Fibroblast of pulmonary artery (primary cell): ENCODE data around the gene METRNL.
A peak's percentile ranks its signal among the peaks of the same experiment; 100 is the strongest.

Source experiments
- DNase-seq: peaks from one replicate; pipeline ENCODE4 v3.0.0-alpha.2; 2010; ENCODE audit warnings: low read depth
- H3K4me3 ChIP-seq: replicated peaks from 2 replicates; pipeline ENCODE4 v1.5.1; 2011; ENCODE audit warnings: low read depth, mild to moderate bottlenecking, control low read depth, low read length, moderate library complexity
- TF ChIP-seq, protein P1 (sequence below): IDR thresholded peaks from 2 replicates; pipeline ENCODE4 v1.5.1; 2011; ENCODE audit warnings: mild to moderate bottlenecking, control low read depth, low read length, inconsistent platforms; ENCODE audit errors: missing control alignments

Gene METRNL

GRCh38 chr17:83104577-83105505 lies 25.4 kb downstream of the METRNL start:
- TF ChIP-seq, protein P1, sequence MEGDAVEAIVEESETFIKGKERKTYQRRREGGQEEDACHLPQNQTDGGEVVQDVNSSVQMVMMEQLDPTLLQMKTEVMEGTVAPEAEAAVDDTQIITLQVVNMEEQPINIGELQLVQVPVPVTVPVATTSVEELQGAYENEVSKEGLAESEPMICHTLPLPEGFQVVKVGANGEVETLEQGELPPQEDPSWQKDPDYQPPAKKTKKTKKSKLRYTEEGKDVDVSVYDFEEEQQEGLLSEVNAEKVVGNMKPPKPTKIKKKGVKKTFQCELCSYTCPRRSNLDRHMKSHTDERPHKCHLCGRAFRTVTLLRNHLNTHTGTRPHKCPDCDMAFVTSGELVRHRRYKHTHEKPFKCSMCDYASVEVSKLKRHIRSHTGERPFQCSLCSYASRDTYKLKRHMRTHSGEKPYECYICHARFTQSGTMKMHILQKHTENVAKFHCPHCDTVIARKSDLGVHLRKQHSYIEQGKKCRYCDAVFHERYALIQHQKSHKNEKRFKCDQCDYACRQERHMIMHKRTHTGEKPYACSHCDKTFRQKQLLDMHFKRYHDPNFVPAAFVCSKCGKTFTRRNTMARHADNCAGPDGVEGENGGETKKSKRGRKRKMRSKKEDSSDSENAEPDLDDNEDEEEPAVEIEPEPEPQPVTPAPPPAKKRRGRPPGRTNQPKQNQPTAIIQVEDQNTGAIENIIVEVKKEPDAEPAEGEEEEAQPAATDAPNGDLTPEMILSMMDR, result no peak
- peak; percentile 45 for DNase-seq
- H3K4me3 ChIP-seq, result no peak overlapping the region

DNA sequence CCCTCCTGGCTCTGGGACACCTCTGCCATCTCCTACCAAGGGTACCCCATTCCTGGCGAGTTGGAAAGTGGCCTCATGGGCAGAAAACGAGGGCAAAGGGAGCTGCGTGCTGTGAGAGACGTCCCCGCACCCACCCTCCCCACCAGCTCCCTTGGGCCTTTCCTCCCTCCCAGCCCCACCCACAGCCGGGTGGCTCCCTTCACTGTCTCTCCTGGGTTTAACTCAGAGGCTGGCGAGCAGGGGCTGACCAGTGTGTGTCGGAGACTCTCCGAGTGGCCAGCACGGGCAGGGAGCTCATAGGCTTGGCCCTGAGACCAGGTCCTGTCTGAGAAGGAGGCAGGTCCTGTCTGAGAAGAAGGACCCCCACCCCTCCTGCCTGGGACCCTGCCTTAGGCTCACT lies 26.1 kb downstream of the METRNL start:
- DNase-seq, result no peak
- TF ChIP-seq, protein P1, result no peak
- no peak overlapping the region for H3K4me3 ChIP-seq

DNA sequence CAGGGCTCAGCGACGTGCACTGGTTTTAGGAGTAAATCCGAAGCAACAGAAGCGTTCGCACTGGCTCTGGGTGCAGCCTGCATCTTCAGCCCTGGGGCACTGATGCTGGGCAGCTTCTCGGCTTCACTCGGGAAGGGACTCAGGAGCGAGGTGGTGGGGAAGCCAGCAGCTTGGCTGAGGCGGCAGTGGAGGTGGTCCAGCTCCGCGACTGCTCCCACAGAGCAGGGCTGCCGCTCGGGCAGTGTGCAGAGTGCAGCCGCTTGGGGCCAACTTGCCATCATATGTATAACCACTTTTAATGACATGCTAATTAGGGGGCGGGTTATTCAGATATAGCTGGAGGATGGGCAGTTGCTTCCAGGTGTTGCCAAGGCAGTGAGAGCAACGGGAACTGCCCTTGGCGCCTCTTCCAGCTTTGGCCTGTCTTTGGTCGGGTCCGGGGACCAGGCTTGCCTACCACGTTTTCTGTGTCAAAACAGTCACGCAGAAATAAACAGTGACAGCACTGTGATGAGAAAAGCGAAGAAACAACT lies 26.7 kb downstream of the METRNL start:
- no peak overlapping the region for H3K4me3 ChIP-seq
- TF ChIP-seq, protein P1, result no peak
- DNase-seq, result no peak

DNA sequence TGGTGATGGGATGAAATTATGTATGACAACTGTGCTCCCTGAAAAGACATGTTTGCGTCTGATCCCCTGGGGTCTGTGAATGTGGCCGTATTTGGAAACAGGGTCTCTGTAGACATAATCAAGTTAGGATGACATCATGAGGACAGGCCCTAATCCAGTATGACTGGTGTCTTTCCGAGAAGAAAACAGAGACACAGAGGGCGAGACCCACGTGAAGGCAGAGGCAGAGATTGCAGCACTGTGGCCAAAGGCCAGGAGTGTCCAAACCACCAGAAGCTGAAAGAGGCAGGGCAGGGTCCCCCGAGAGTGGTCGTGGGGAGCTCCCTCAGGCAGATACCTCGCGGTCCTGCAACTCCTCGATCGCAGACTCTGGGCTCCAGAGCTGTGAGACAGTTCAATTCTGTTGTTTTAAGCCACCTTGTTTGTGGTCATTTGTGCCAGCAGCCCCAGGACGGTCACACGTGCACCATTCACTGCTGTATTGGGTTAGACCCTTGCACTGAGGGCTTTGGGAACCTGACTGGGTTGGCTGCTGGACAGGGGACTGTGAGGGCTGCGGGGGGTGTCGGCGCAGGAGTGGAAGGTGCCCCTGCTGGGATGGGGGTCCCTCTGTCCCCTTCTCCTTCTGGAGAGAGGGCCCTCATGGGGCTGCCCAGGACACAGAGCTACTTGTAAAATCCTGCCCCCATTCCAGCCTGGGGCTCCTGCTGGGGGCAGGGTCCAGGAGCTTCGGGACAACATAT lies 27.7 kb downstream of the METRNL start:
- H3K4me3 ChIP-seq, result no peak overlapping the region
- TF ChIP-seq, protein P1, result no peak
- DNase-seq, result no peak

GRCh38 chr17:83107656-83108048 lies 28.2 kb downstream of the METRNL start:
- H3K4me3 ChIP-seq, result no peak overlapping the region
- no peak for DNase-seq
- TF ChIP-seq, protein P1, result no peak

DNA sequence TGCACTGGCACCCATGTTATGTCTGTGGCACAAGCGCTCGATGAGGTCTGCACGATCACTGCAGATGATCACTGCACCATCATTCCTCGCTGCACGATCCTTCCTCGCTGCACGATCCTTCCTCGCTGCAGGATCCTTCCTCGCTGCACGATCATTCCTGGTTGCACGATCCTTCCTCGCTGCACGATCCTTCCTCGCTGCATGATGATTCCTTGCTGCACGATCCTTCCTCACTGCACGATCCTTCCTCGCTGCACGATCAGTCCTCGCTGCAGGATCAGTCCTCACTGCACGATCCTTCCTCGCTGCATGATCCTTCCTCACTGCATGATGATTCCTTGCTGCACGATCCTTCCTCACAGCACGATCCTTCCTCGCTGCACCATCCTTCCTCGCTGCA lies 29.3 kb downstream of the METRNL start:
- DNase-seq, result no peak
- TF ChIP-seq, protein P1, result no peak
- H3K4me3 ChIP-seq, result no peak overlapping the region
